ENCODE results near the gene HACD3.

- TF ChIP-seq CTCF (IDR thresholded peaks at IDR 0.05) (no peak), EZH2 (IDR thresholded peaks at IDR 0.05) (no peak), EZH2phosphoT487 (IDR thresholded peaks at IDR 0.05) (no peak)
These were observed 17.6 kb downstream of the HACD3 start for GRCh38 chr15:65547841-65548240.
